ENCODE data around the gene PHKB. TPM values are rescaled to one million over a fixed set of nuclear protein-coding genes. Genes with fewer than 3 reads are reported as not detected.
A peak's percentile ranks its signal among the peaks of the same experiment; 100 is the strongest.

Gene PHKB
- total and polyA plus RNA-seq, 2 experiments from 2014 or later = 31.3 to 52.0 TPM

GRCh38 chr16:47636501-47637099 lies 175.5 kb downstream of the PHKB start:
- H3K4me1 ChIP-seq (ENCODE audit: insufficient read depth) = no peaks in the 10 kb centered on the region
- no peaks in the 10 kb centered on the region for H3K27me3 ChIP-seq (replicated peaks; ENCODE audit: insufficient read depth)
- no peak for DNase-seq
- no peak overlapping the region for H3K4me2 ChIP-seq (ENCODE audit: unreplicated experiment)
- H4K20me1 ChIP-seq (ENCODE audit: insufficient read depth) = no peaks in the 10 kb centered on the region
- H3K9me2 ChIP-seq (ENCODE audit: insufficient read depth) = no peaks in the 10 kb centered on the region
- in situ Hi-C loops (cut with MboI) = no loop called here
- no peaks in the 10 kb centered on the region for H3F3A ChIP-seq (ENCODE audit: insufficient read depth)
- no peak overlapping the region for H3K27ac ChIP-seq
- H3K9ac ChIP-seq = no peak overlapping the region
- H3K9me3 ChIP-seq (ENCODE audit: low read depth) = no peaks in the 10 kb centered on the region
- 88 to 95% methylated on average over 13 of the region's 13 CpGs for WGBS, 2 experiments (ENCODE audit: low coverage in 1 of 2, low lambda C conversion rate in 2 of 2, missing lambda C conversion rate in 2 of 2)
- H3K79me2 ChIP-seq (ENCODE audit: insufficient read depth) = no peaks in the 10 kb centered on the region
- H2AFZ ChIP-seq = no peak overlapping the region
- H3K36me3 ChIP-seq (ENCODE audit: low read depth) = no peaks in the 10 kb centered on the region
- no peak overlapping the region for H3K4me3 ChIP-seq
- TF ChIP-seq EZH2 (IDR thresholded peaks at IDR 0.05; ENCODE audit: insufficient read depth, poor library complexity, severe bottlenecking) (no peak), EZH2phosphoT487 (IDR thresholded peaks at IDR 0.05; ENCODE audit: insufficient read depth, low read depth) (no peak)

GRCh38 chr16:47638175-47638574 lies 177.0 kb downstream of the PHKB start:
- in situ Hi-C loops (cut with MboI) = no loop called here
- Histone ChIP-seq H3K36me3 (ENCODE audit: low read depth) (peaks cover 5% of the 10 kb centered on the region; the same call in 1 of the 2 replicates), H3K4me2 (ENCODE audit: unreplicated experiment) (no peak overlapping the region), H3K27ac (no peak overlapping the region), H4K20me1 (ENCODE audit: insufficient read depth) (no peaks in the 10 kb centered on the region), H3K4me1 (ENCODE audit: insufficient read depth) (no peaks in the 10 kb centered on the region), H2AFZ (no peak overlapping the region), H3K9me3 (ENCODE audit: low read depth) (no peaks in the 10 kb centered on the region), H3K27me3 (replicated peaks; ENCODE audit: insufficient read depth) (no peaks in the 10 kb centered on the region), H3K4me3 (no peak overlapping the region), H3K9ac (no peak overlapping the region), H3F3A (ENCODE audit: insufficient read depth) (peaks cover 2% of the 10 kb centered on the region; the same call in 1 of the 2 replicates), H3K79me2 (ENCODE audit: insufficient read depth) (no peaks in the 10 kb centered on the region), H3K9me2 (ENCODE audit: insufficient read depth) (no peaks in the 10 kb centered on the region)
- no peak for TF ChIP-seq EZH2 (IDR thresholded peaks at IDR 0.05; ENCODE audit: insufficient read depth, poor library complexity, severe bottlenecking)
- TF ChIP-seq EZH2phosphoT487 (IDR thresholded peaks at IDR 0.05; ENCODE audit: insufficient read depth, low read depth) = no peak
- WGBS, 2 experiments (ENCODE audit: low coverage in 1 of 2, low lambda C conversion rate in 2 of 2, missing lambda C conversion rate in 2 of 2) = 97 to 100% methylated on average over 1 of the region's 1 CpG
- no peak for DNase-seq

GRCh38 chr16:47640661-47641060 lies 179.5 kb downstream of the PHKB start:
- H2AFZ ChIP-seq = no peak overlapping the region
- no peaks in the 10 kb centered on the region for H3K9me2 ChIP-seq (ENCODE audit: insufficient read depth)
- H3K4me2 ChIP-seq (ENCODE audit: unreplicated experiment) = no peak overlapping the region
- no peaks in the 10 kb centered on the region for H4K20me1 ChIP-seq (ENCODE audit: insufficient read depth)
- no peaks in the 10 kb centered on the region for H3K9me3 ChIP-seq (ENCODE audit: low read depth)
- peaks cover 5% of the 10 kb centered on the region; the same call in 1 of the 2 replicates for H3K36me3 ChIP-seq (ENCODE audit: low read depth)
- no peak overlapping the region for H3K9ac ChIP-seq
- peaks cover 16% of the 10 kb centered on the region for H3K4me1 ChIP-seq (ENCODE audit: insufficient read depth)
- H3K27ac ChIP-seq = no peak overlapping the region
- TF ChIP-seq EZH2phosphoT487 (IDR thresholded peaks at IDR 0.05; ENCODE audit: insufficient read depth, low read depth) (no peak), EZH2 (IDR thresholded peaks at IDR 0.05; ENCODE audit: insufficient read depth, poor library complexity, severe bottlenecking) (no peak)
- H3K27me3 ChIP-seq (replicated peaks; ENCODE audit: insufficient read depth) = no peaks in the 10 kb centered on the region
- in situ Hi-C loops (cut with MboI) = no loop called here
- H3K4me3 ChIP-seq = no peak overlapping the region
- H3K79me2 ChIP-seq (ENCODE audit: insufficient read depth) = no peaks in the 10 kb centered on the region
- no peak for DNase-seq
- 87% methylated on average over 3 of the region's 3 CpGs for WGBS, 2 experiments (ENCODE audit: low coverage in 1 of 2, low lambda C conversion rate in 2 of 2, missing lambda C conversion rate in 2 of 2)
- H3F3A ChIP-seq (ENCODE audit: insufficient read depth) = peaks cover 9% of the 10 kb centered on the region

- no peak overlapping the region for H3K4me3 ChIP-seq
- no peak overlapping the region for H3K4me2 ChIP-seq (ENCODE audit: unreplicated experiment)
- H3K9ac ChIP-seq = no peak overlapping the region
- H3K27me3 ChIP-seq (replicated peaks; ENCODE audit: insufficient read depth) = no peaks in the 10 kb centered on the region
- DNase-seq = peak; percentile 5
- no peaks in the 10 kb centered on the region for H4K20me1 ChIP-seq (ENCODE audit: insufficient read depth)
- peaks cover 16% of the 10 kb centered on the region for H3K4me1 ChIP-seq (ENCODE audit: insufficient read depth)
- H3K9me2 ChIP-seq (ENCODE audit: insufficient read depth) = no peaks in the 10 kb centered on the region
- H3K9me3 ChIP-seq (ENCODE audit: low read depth) = no peaks in the 10 kb centered on the region
- no peak overlapping the region for H2AFZ ChIP-seq
- H3K27ac ChIP-seq = no peak overlapping the region
- WGBS, 2 experiments (ENCODE audit: low coverage in 1 of 2, low lambda C conversion rate in 2 of 2, missing lambda C conversion rate in 2 of 2) = 82 to 84% methylated on average over 4 of the region's 4 CpGs
- H3F3A ChIP-seq (ENCODE audit: insufficient read depth) = peaks cover 9% of the 10 kb centered on the region
- in situ Hi-C loops (cut with MboI) = no loop called here
- TF ChIP-seq EZH2phosphoT487 (IDR thresholded peaks at IDR 0.05; ENCODE audit: insufficient read depth, low read depth) (no peak), EZH2 (IDR thresholded peaks at IDR 0.05; ENCODE audit: insufficient read depth, poor library complexity, severe bottlenecking) (no peak)
- no peaks in the 10 kb centered on the region for H3K79me2 ChIP-seq (ENCODE audit: insufficient read depth)
- H3K36me3 ChIP-seq (ENCODE audit: low read depth) = peaks cover 5% of the 10 kb centered on the region; the same call in 1 of the 2 replicates
These were observed 182.3 kb downstream of the PHKB start for GRCh38 chr16:47643323-47644000.

Data from GM23248 (cell line).